NK-92 (cell line): ENCODE results near the gene GPAT3.
"Not testable (repeated sequence)": the region's sequence is repeated elsewhere in the genome, so short reads cannot be mapped to it uniquely, and the experiment has no call there.

Experiments
- DNase-seq: peaks from one replicate; lab custom pipeline; 2025; ENCODE audit not compliant: unreplicated experiment; lab: John Stamatoyannopoulos, UW

Gene GPAT3

DNA sequence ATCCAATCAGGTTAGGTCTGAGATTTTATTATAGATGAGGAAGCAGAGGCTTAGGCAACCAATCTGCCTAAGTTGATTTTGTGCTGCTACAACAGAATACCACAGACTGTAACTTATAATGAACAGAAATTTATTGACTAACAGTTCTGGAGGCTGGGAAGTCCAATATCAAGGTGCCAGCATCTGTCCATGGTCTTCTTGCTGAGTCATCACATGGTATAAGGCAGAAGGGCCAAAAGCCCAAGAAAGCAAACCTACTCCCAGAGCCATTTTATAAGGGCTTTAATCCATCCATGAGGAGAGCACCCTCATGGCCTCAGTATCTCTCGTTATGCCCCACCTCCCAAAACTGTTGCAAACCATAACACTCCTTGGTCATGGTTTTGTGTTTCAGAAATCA lies 55.8 kb downstream of the GPAT3 start:
- DNase-seq = no peak

DNA sequence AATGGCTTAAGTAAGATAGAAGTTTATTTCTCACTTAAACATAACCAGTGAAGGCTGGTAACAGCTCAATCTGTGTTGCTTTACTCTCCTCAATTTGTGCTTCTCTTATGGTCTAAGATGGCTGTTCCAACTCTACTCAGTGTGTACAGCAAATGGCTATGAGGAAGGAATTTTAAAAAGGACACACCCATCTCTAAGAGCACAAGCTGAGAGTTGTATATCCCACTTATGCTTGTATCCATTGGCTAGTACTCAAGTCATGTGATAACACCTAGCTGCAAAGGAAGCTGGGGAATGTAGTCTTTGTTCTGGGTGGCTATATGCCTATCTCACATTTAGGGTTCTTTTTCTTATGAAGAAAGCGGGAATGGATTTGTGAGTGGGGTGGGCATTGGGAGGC lies 63.3 kb downstream of the GPAT3 start:
- no peak for DNase-seq

DNA sequence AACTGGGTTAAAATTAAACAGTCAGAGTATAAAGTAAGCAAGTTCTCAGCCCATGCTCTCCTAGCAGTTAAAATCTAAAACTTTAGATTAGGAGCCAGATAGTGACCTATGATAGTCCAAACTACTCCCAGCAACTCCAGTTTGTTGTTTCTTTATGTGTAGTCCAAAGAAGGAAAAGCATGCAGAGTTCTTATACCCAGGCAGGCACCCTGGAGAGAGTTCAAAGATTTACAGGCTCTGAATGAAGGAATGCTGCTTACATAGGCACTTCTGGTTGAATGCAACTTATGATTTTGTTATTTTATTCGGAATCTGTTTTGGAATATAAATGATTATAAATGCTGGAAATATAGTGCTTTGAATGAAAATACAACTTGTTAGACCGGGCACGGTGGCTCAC lies 67.2 kb downstream of the GPAT3 start:
- DNase-seq = no peak

DNA sequence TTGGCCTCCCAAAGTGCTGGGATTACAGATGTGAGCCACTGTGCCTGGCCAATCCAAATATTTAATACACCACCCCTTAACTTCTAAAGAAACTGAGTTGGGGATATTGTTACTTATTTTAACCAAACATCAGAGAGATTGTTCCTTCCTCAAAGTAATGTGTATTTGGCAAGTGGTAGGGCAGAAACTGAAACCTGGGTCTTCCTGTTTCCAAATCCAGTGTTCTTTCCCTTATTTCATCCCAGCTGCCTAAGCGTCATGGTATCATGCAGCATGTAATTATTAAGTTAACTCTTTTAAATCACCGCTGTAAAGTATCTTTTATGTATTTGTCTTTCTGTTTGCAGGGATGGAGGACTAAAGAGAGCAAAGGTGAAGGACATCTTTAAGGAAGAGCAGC lies 68.4 kb downstream of the GPAT3 start:
- no peak for DNase-seq

DNA sequence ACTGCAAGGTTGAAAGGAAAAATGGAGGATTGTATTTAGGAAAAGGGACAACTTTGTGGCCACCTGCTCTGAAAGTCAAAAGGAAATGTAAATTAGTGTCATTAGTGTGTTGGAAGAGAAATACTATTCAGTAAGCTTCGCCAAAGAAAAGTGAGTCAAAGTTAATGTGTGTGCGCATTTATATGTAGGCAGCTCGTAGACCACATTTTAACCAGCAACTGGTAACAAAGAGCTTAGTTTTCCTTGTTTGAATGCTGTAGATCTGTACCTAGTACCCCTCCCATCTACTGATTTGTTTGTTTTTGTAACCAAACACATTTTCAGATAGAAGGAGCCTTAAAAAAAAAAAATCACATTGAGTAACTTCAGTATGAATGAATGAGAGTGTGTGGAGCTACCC lies 69.3 kb downstream of the GPAT3 start:
- no peak for DNase-seq

DNA sequence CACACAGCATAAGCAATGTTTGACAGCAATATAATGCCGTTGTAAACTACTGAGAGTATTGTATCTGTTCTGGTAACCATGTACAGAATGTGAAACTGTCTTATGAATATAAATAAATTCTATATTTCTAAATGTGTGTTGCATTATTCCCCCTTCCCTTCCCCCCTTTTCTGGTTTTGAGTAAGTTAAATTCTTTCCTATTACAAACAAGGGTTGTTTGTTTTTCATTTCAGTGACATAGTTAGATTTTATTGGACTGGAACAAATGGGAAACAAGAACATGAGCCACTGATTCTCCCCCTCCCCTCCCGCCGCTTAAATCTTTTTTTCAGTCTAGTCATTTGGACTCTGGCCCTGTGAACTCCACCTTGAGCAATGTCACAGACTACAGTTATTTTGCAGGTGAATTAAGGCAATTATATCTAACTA lies 69.8 kb downstream of the GPAT3 start:
- DNase-seq = no peak

DNA sequence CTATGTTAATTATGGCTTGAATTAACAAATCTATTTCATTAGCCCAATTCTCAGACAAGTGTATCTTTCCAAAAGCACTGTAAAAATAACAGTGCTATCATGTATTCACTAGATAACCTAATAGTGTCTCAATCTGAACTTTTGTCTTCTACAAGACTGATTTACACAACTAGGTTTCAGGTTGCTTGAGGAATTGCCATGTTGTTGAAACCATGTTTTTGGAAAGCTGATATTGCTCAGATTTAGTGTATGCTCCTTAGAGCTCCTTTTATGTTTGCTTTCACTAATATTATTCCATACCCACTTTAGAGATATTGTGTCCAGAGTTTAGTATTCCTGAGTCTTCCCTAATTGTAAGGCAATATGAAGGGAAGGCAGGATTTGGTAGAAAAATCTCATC lies 70.6 kb downstream of the GPAT3 start:
- no peak for DNase-seq

DNA sequence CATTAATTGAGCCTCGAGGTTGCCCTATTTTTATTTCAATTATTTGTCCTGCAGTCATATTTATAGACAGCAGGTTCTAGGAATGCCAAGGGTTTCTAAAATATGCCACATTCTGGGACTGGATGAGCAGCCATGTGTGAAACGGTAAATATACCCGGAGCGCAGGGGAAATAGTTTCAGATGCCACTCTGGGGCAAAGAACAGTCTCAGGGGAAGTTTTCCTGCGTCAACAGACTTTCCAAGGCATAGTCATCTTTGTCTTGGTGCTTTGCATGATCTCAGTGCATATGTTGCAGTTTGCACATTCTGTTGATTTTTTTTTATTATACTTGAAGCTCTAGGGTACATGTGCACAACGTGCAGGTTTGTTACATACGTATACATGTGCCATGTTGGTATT lies 71.0 kb downstream of the GPAT3 start:
- DNase-seq = no peak

DNA sequence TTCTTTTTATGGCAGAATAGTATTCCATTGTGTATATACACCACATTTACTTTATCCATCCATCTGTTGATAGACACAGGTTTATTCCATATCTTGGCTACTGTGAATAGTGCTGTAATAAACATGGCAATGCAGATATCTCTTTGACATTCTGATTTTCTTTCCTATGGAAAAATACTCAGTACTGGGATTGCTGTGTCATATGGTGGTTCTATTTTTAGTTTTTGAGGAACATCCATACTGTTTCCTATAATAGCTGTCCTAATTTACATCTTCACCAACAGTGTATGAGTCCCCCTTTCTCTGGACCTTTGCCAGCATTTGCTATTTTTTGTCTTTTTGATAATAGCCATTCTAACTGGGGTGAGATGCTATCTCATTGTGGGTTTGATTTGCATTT lies 73.5 kb downstream of the GPAT3 start:
- DNase-seq = no peak

DNA sequence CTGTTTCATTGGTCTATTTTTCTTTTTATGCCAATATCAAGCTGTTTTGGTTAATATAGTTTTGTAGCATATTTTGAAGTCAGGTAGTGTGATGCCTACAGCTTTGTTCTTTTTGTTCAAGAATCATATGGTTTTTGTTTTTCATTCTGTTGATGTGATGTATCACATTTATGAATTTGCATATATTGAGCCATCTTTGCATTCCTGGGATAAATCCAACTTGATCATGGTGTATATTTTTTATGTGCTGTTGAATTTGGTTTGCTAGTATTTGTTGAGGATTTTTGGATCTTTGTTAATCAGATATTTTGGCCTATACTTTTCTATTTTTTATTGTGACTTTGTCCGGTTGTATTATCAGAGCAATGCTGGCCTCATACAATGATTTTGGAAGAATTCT lies 74.8 kb downstream of the GPAT3 start:
- no peak for DNase-seq

DNA sequence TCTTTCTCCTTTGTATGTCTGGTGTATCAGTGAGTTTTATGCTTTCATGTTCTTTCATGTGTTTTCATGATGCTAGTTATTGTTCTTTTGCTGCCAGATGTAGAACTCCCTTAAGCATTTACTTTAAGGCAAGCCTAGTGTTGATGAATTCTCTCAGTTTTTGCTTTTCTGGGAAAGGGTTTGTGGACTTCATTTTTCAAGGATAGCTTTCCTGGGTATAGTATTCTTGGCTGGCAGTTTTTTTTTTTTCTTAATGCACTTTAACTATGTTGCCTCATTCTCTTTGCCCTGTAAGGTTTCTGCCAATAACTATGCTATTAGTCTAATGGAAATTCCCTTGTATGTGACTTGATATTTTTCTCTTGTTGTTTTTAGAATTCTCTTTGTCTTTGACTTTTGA lies 77.1 kb downstream of the GPAT3 start:
- DNase-seq = no peak

DNA sequence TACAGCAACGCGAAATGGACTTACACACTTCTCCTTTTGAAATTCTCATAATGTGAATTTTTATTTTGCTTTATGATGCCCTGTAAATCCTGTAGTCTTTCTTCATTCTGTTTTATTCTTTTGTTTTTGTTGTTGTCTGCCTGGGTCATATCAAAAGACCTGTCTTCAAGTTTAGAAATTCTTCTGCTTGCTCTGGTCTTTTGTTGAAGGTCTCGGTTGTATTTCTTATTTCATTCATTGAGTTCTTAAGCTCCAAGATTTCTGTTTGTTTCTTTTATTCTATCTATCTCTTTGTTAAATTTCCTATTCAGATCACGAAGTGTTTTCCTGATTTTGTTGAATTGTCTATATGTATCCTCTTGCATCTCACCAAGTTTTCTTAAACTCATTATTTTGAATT lies 78.1 kb downstream of the GPAT3 start:
- DNase-seq = no peak

DNA sequence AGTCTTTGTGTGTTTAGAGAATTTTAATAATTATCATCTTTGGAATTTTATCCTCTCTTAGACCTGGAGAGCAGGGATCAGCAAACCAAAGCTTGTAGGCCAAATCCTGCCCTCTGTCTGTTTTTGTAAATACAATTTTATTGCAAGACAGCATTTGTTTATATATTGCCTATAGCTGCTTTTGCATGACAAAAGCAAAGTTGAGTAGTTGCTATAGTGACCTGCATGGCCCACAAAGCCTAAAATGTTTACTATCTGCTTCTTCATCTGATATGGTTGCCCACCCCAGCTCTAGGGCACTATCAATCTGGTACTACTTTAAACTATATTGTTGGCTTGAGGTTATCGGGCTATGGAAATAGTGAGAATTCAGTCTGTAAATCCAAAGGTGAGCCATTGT lies 80.3 kb downstream of the GPAT3 start:
- no peak for DNase-seq

DNA sequence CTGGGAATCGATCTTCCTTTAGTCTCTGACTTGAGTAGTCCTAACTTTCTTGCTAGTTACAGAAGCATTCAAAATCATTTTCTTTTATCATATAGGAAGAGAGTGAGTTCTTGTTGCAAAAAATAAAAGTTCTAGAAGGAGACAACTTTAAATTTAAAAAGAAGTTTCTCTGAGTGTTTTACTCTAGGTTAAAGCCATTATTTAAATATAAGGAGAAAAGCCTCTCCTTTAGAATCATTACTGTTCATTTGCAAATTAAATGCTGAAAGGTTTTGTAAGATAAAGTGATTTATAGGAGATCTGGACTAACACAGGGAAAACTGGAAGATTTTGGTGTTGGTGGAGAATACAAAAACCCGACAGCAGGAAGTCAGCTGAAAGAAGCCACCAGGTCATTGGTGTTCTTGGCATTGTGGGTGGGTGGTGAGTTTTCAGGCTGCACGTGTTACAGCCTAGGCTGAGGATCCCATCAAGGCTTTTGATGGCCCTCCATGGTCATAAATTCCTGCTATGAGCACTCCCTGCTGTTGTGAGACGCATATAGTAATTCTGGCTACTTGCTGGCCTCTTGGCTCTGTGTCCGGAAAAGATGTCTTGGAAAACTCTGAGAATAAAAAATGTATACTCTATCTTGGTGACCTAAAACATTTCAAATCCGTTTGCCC lies 81.6 kb downstream of the GPAT3 start:
- DNase-seq = no peak

DNA sequence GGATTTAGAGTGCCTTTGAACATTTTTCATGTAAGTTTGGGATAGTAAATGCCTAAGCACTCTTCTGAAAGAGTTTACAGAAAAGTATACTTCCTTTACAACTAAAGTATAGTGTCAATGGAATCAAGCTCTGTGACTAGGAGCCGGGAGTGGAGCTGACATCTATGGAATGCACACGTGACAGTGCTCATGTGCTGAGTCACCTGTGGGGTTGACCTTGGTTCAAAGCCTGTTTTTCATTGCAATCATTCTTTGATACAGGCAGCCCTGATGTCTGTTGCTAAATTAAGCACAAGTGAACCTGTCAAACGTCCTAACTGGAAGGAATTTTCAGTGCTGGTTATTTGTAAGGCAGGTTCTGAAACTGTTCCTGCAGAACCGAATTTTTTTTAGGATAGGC lies 82.5 kb downstream of the GPAT3 start:
- DNase-seq = no peak

DNA sequence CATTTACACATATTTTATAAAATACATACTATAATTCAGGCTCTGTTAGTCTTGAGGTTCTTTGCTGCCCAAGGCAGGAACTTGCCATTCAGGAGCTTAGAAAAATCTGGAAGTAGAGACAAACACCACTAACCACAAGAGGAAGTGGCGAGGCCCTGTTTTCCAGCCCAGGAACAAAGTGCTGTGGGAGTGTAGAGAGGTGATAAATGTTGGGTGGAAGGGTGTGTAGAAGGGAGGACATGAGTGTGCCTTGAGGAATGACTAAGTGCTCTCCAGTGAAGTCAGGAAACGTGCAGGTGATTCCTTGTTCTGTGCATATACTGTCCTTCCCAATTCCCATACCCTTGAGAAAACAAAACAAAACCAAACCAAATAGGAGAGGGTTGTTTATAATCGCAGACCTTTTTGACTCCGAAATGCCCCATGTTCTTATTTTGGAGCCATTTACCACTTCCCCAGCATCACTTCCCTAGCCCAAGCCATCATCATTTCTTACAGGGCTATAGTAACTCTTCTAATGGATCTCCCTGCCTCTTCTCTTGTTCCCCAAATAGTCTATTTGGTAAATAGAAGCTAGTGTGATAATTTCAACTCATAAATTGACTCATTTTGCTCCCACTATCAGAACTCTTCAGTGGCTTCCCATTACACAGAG lies 83.2 kb downstream of the GPAT3 start:
- DNase-seq = no peak

DNA sequence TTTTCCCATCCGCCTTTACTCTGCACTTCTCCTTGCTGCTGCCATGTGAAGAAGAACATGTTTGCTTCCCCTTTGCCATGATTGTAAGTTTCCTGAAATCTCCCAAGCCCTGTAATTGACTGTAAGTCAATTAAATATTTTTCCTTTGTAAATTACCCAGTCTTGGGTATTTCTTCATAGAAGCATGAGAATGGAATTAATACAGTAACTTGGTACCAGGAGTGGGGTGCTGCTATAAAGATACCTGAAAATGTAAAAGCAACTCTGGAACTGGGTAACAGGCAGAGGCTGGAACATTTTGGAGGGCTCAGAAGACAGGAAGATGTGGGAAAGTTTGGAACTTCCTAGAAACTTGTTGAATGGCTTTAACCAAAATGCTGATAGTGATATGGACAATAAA lies 86.2 kb downstream of the GPAT3 start:
- not testable (repeated sequence) for DNase-seq

DNA sequence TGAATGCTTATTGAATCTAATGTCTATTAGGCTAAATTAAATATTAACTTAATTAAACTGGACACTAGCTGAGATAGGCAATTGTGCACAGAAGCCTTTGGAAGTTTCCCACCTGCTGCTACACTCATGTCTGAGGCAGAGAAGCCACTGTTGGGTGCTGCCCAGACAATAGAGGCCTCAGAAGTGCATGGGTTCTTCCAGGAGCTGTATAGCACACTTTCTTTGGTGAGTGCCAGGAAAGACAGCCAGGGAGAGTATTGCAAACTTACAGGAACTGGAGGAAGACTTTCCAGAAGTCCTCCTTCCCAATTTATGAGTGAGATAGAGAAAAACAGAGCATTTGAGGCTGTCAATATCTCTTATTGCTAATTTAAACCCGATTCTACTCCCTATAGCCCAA lies 89.9 kb downstream of the GPAT3 start:
- DNase-seq = no peak

DNA sequence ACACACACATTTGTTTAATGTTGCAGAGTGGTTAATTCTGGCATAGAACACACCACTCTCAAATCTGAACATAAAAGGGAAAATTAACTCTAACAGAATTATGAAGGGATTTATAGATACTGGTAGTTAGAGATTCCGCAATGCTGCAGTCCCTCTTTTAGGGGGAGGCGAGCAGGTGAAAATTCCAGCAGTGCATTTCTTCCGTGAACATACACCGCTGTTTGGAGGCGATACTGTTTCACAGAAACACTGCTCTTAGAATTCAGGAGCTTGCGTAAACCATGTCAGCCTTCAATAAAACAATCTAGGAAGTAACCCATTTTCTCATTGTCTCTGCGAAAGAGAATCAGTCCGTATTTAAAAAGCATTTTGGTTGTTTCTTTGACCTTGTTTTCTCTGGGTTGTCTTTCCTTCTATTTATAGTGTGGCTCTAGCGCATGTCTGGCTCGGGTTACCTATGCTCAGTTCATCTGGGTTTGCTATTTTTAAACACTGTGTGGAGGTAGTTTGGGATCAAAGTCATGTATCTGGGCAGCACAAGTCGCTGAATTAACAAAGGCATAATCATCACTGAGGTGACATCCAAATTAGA lies 90.4 kb downstream of the GPAT3 start:
- DNase-seq = no peak

DNA sequence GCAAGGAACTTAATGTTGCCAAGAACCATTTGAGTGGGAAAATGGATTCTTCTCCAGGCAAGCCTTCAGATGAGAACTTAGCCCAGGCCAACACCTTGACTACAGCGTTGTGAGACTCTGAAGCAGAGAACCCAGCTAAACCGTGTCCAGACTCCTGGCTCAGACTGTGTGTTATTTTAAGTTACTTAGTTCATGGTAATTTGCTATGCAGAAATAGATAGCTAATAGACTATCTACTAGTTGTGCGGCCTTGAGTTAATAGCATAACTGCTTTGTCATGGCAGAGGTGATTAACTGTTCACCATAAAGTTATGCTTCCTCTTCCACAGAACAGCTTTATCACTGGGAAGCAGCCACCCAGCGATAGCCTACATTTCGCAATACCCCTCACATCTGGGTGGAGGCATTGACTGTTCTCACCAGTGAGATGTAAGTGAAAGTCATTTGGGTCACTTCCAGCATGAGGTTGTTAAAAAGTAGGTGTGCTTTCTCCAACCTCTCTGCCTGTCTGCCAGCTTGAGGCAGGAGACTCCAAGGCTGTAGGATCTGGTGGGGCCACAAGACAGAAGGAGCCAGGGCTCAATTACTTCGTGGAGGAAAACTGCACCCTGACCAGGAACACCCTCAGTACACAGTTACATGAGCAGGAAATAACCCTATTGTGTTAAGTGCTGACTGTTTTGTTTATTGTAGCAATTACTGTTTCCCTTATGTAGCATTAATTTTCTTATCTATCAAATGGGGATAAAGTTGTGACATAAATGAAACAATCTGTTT lies 94.2 kb downstream of the GPAT3 start:
- no peak for DNase-seq

DNA sequence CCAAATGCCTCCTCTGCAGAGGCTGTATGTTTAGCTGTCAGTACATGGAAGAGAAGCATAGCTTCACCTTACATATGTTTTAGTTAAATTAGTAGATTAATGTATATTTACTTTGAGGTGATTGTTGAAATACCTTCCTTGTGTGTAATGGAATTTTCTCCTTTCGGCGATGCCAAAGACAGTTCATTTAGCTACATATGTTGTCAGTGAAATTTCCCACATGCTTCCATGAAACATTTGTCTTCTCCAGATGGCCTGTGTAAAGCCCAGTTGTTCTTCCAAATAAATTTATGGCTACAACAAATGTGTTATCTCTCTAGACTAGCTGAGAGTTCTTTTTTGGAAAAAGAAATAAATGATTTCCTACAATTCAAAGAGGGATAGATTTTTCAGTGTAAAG lies 95.2 kb downstream of the GPAT3 start:
- no peak for DNase-seq

DNA sequence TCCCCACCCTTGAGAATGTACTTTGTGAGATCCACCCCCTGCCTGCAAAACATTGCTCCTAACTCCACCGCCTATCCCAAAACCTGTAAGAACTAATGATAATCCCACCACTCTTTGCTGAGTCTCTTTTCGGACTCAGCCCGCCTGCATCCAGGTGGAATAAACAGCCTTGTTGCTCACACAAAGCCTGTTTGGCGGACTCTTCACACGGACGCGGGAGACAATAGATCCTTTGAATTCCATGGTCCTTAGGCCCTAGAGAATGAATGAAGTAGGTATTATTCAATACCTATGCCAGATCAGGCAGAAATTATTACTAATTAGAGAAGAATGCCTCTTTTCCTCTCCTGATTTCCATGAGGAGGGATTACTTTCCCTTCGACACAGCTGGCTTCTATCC lies 101.0 kb downstream of the GPAT3 start:
- no peak for DNase-seq
